Right lobe of liver (tissue), 6 donors: Measurements from ENCODE around the gene CDK8. TPM values are rescaled to one million over a fixed set of nuclear protein-coding genes. Genes with fewer than 3 reads are reported as not detected.

Experiments used
- ATAC-seq, 4 donors: fragments of 200-7000 bp; cut with Tn5 transposase; one replicate each; pipeline ENCODE4 v1.9.1; 2020; ENCODE audit warnings: mild to moderate bottlenecking in 4 of 4, moderate library complexity in 4 of 4
- DNase-seq, 3 donors: peaks; one replicate each; pipeline ENCODE4 v3.0.0-alpha.2; 2020
- H3K27ac ChIP-seq, 3 donors: fragments of 200-600 bp; one replicate each; pipeline ENCODE4 v1.8.0; 2022
- H3K27me3 ChIP-seq, 2 donors: fragments of 200-600 bp; one replicate each; pipeline ENCODE4 v1.8.0; 2022
- H3K36me3 ChIP-seq, 4 donors: fragments of 200-600 bp; sonication (generic) in 1 of 4; one replicate each; pipeline versions ENCODE4 v1.5.1 to v1.8.0; 2017 to 2022; ENCODE audit warnings: control low read depth in 1 of 4
- H3K4me1 ChIP-seq, 4 donors: fragments of 200-600 bp; sonication (generic) in 1 of 4; one replicate each; pipeline versions ENCODE4 v1.5.1 to v1.8.0; 2017 to 2022; ENCODE audit warnings: control low read depth in 1 of 4
- H3K4me3 ChIP-seq, 3 donors: fragments of 200-600 bp; one replicate each; pipeline ENCODE4 v1.8.0; 2022
- H3K9me3 ChIP-seq, 4 donors: fragments of 200-600 bp; sonication (generic) in 1 of 4; one replicate each; pipeline versions ENCODE4 v1.5.1 to v1.8.0; 2017 to 2022; ENCODE audit warnings: control low read depth in 1 of 4
- POLR2A ChIP-seq: fragments of 450-650 bp; IDR thresholded peaks from one replicate; pipeline ENCODE4 v1.6.1; 2017; ENCODE audit warnings: antibody characterized with exemption, mild to moderate bottlenecking
- WGBS: methylation state at CpG from one replicate; pipeline ENCODE4 v1.1.6; 2018; ENCODE audit warnings: low coverage, low lambda C conversion rate; ENCODE audit not compliant: insufficient coverage; ENCODE audit errors: missing lambda C conversion rate; 5-methylcytosine and 5-hydroxymethylcytosine counted together
- intact Hi-C, 2 donors: fragments of 100-400 bp; cut with DNase I; formaldehyde crosslinking; loops; one replicate each; pipeline versions ENCODE4 v1.11.2 to v1.14.1; 2022
- total RNA-seq, 6 experiments: library from RNA; depleted of rRNA in 2 of 6; stranded (reverse); fragments of >200 nt in 2 of 6; fragmentation: NEBNext Ultra II Directional in 3 of 6; extraction: Animal tissue kit (Norgen Biotek cat#: 25700) in 3 of 6; gene quantifications; one replicate each; pipeline versions ENCODE4 v1.1.0 to v1.2.4, GENCODE V29; 2016 to 2023
- TF ChIP-seq, protein P1 (sequence below), 4 donors: fragments of 200-600 bp in 3 of 4; fragments of 450-650 bp in 1 of 4; IDR thresholded peaks; one replicate each; pipeline versions ENCODE4 v1.5.1 to v1.8.0; 2016 to 2022; ENCODE audit warnings: antibody characterized with exemption in 4 of 4, mild to moderate bottlenecking in 2 of 4
- donor health status: DM: no; HTN: yes; CAD: no.
- donor health status: DM: no; HTN: no; CAD: no.
- donor health status: DM: no; HTN: no; CAD: no.
- donor health status: DM: no; HTN: yes; CAD: no.
- donor health status: DM: no; HTN: yes; CAD: no.

CDK8 gene
- total RNA-seq, 6 experiments from 2014 or later, result 6.2 to 10.5 (median 7.7) TPM

DNA sequence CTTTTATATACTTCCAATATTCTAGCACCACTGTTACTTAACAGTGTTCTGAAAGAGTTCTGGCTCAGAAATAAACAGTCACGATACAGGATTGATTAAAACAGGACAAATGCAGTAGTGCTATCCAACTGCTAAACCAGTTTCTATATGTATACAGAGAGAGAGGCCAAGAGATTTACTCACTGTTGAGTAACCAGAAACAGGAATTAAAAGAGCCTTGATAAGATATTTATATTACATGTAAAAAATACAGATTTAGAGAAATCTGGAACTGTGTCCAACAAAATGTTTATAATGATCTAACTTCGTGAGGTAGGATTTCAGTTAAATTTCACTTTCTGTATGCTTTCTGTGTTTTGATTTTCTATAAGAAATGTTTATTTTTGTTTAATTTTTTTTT, 116.6 kb downstream of the CDK8 start:
- WGBS, result 74% methylated on average over 2 of the region's 2 CpGs
- Histone ChIP-seq H3K27me3 (no peaks in the 10 kb centered on the region), H3K9me3 (no peaks in the 10 kb centered on the region), H3K27ac (no peak overlapping the region), H3K4me1 (no peaks in the 10 kb centered on the region), H3K4me3 (no peak overlapping the region), H3K36me3 (no peaks in the 10 kb centered on the region)
- ATAC-seq, result no peak
- no peak for DNase-seq
- intact Hi-C loops, result no loop called here
- no peak for TF ChIP-seq POLR2A
- TF ChIP-seq, protein P1, sequence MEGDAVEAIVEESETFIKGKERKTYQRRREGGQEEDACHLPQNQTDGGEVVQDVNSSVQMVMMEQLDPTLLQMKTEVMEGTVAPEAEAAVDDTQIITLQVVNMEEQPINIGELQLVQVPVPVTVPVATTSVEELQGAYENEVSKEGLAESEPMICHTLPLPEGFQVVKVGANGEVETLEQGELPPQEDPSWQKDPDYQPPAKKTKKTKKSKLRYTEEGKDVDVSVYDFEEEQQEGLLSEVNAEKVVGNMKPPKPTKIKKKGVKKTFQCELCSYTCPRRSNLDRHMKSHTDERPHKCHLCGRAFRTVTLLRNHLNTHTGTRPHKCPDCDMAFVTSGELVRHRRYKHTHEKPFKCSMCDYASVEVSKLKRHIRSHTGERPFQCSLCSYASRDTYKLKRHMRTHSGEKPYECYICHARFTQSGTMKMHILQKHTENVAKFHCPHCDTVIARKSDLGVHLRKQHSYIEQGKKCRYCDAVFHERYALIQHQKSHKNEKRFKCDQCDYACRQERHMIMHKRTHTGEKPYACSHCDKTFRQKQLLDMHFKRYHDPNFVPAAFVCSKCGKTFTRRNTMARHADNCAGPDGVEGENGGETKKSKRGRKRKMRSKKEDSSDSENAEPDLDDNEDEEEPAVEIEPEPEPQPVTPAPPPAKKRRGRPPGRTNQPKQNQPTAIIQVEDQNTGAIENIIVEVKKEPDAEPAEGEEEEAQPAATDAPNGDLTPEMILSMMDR (IDR thresholded peaks at IDR 0.05), result no peak

DNA sequence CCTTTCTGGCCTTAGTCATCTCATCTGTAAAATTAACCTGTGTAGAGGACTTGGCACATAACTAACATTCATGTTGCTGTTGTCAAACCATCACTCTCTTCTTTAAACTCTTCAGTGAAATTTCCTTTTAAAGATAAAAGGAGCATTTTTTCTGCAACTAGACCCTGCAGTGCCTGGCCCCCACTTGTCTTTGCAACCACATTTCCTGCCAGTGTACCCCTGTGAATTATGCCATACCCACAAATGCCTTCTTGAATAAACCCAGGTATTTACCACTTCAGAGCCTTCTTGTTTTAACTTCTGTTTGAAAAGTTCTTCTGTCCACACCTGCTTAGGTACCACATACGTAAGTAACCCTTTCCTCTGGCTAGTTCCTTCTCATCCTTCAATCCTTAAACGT, 118.8 kb downstream of the CDK8 start:
- TF ChIP-seq, protein P1 (IDR thresholded peaks at IDR 0.05), result no peak
- no peak for TF ChIP-seq POLR2A
- Histone ChIP-seq H3K9me3 (no peaks in the 10 kb centered on the region), H3K4me3 (no peak overlapping the region), H3K27me3 (no peaks in the 10 kb centered on the region), H3K36me3 (no peaks in the 10 kb centered on the region), H3K4me1 (no peaks in the 10 kb centered on the region), H3K27ac (no peak overlapping the region)
- ATAC-seq (no peak), DNase-seq (no peak)
- WGBS, result 87% methylated on average over 2 of the region's 2 CpGs
- intact Hi-C loops, result no loop called here

DNA sequence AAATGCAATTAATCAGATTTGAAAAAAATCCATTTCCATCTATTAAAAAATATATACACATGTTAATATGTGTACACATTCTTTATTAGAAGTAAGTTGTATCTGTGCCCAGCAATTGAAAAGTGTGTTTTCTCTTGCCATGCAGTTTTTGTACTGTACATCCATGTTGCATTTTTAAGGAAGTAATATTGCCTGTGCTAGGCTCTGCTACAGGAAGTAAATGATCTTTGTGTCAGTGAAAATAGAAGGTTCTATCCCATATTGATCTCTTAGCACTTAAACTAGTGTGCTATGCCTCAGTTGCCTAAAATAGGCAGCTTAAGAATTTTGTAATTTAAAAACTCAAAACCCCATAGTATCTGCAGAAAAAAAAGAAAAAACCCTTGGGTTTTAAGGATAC, 122.5 kb downstream of the CDK8 start:
- TF ChIP-seq POLR2A, result no peak
- TF ChIP-seq, protein P1 (IDR thresholded peaks at IDR 0.05), result no peak
- no peaks in the 10 kb centered on the region for H3K27me3 ChIP-seq
- no peaks in the 10 kb centered on the region for H3K9me3 ChIP-seq
- DNase-seq, result no peak
- no peak for ATAC-seq
- H3K4me1 ChIP-seq, result no peaks in the 10 kb centered on the region
- H3K4me3 ChIP-seq, result no peak overlapping the region
- H3K36me3 ChIP-seq, result no peaks in the 10 kb centered on the region
- intact Hi-C loops, result no loop called here
- no peak overlapping the region for H3K27ac ChIP-seq

DNA sequence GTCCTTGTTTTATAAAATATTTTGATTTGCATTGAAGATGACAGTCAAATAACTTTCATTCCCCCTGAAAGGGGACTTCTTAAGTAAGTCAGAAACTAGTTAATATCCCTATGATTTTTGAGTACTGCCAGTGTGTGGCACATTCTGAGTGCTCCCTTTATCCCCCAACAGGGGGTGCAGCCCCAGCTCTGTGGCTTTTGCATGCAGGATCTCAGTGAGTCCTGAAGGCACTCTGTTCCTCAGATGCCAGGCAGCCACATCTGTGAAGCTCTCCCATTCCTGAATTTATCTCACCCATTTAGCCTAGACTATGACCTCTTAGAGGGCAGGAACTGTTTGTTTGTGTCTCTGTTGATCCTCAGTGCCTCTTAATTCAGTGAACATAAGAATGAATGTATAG, 123.1 kb downstream of the CDK8 start:
- intact Hi-C loops, result no loop called here
- ATAC-seq (peak; percentile 36 to 56 (median 40)), DNase-seq (no peak)

DNA sequence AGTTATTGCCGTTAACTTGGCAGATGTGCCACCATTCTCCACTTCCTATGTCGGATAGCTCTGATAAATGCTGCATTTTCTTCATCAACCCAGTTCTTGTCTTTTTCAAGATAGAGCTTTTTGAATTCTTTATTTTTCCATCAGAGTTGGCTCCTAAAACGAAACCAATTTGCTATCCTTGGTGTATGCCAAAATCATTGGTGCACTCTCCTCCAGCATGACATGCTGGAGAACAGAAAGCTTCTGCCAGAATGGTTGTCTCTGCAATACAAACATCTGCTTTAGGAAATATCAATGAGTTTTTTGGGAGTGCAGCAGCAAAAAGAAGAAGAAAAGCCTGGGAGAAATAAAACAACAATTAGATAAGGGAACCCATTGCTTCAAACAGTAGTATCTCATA, 124.2 kb downstream of the CDK8 start:
- TF ChIP-seq, protein P1 (IDR thresholded peaks at IDR 0.05), result no peak
- no peak for TF ChIP-seq POLR2A
- ATAC-seq, result peak; percentile 37 to 59 (median 49)
- intact Hi-C loops, result no loop called here

More for the DNA sequence above, 123.1 kb downstream of the CDK8 start:
- H3K36me3 ChIP-seq, result no peaks in the 10 kb centered on the region
- TF ChIP-seq POLR2A, result no peak
- TF ChIP-seq, protein P1 (IDR thresholded peaks at IDR 0.05), result peak in 3 of 4 donors; percentile 9 to 19 (median 17)
- no peaks in the 10 kb centered on the region for H3K9me3 ChIP-seq
- H3K27me3 ChIP-seq, result no peaks in the 10 kb centered on the region
- H3K27ac ChIP-seq, result no peak overlapping the region
- H3K4me3 ChIP-seq, result no peak overlapping the region
- H3K4me1 ChIP-seq, result no peaks in the 10 kb centered on the region

More for the DNA sequence above, 124.2 kb downstream of the CDK8 start:
- no peak for DNase-seq
- no peaks in the 10 kb centered on the region for H3K27me3 ChIP-seq
- no peaks in the 10 kb centered on the region for H3K4me1 ChIP-seq
- no peak overlapping the region for H3K27ac ChIP-seq
- no peaks in the 10 kb centered on the region for H3K36me3 ChIP-seq
- H3K4me3 ChIP-seq, result no peak overlapping the region
- no peaks in the 10 kb centered on the region for H3K9me3 ChIP-seq
- 50% methylated on average over 3 of the region's 3 CpGs for WGBS
